Measurements from ENCODE around the gene KRTAP29-1. TPM values are rescaled to one million over a fixed set of nuclear protein-coding genes. Genes with fewer than 3 reads are reported as not detected.
"Not testable (repeated sequence)": the region's sequence is repeated elsewhere in the genome, so short reads cannot be mapped to it uniquely, and the experiment has no call there.

The KRTAP29-1 gene
- total RNA-seq, 2 donors from 2014 or later = not detected

DNA sequence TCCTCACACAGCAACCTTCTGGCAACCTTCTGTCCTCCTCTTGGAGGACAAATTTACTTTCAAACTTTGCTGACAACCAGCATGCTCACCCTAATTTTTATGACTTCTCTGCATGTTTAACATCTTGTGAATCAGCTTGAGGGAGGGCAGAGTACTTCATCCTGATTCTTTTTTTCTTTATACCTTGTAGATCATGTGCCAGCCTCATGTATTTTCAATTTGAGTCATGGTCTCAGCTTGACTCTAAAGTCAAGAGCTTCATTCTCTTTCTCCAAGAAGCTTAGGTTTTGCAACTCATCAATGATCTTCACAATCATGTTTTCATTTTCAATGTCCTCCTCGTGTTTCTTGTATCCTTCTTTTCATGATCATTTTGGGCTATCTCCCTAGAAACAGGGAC, 30.8 kb downstream of the KRTAP29-1 start:
- no peaks in the 10 kb centered on the region for H3K9me3 ChIP-seq
- H3K36me3 ChIP-seq = no peaks in the 10 kb centered on the region
- no peak for DNase-seq (ENCODE audit: low spot score)
- H3K27me3 ChIP-seq (replicated peaks; ENCODE audit: insufficient read depth) = no peaks in the 10 kb centered on the region
- H3K4me1 ChIP-seq (ENCODE audit: control insufficient read depth in 1 of 2, low read depth in 2 of 2) = no peaks in the 10 kb centered on the region
- no peak for ATAC-seq (ENCODE audit: insufficient number of reproducible peaks, low FRiP score, low read depth)
- H3K27ac ChIP-seq = no peak overlapping the region
- H3K4me3 ChIP-seq = no peak overlapping the region
- TF ChIP-seq CTCF (IDR thresholded peaks at IDR 0.05) = no peak

DNA sequence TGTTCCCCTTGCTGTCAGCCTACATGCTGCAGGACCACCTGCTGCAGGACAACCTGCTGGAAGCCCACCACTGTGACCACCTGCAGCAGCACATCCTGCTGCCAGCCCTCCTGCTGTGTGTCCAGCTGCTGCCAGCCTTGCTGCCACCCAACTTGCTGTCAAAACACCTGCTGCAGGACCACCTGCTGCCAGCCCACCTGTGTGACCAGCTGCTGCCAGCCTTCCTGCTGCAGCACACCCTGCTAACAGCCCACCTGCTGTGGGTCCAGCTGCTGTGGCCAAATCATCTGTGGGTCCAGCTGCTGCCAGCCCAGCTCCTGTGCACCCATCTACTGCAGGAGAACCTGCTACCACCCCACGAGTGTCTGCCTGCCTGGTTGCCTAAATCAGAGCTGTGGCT, 31.3 kb downstream of the KRTAP29-1 start:
- not testable (repeated sequence) for H3K9me3 ChIP-seq; H3K4me1 ChIP-seq (ENCODE audit: control insufficient read depth in 1 of 2, low read depth in 2 of 2); H3K4me3 ChIP-seq; H3K36me3 ChIP-seq; H3K27me3 ChIP-seq (replicated peaks; ENCODE audit: insufficient read depth); ATAC-seq (ENCODE audit: insufficient number of reproducible peaks, low FRiP score, low read depth); DNase-seq (ENCODE audit: low spot score); H3K27ac ChIP-seq

DNA sequence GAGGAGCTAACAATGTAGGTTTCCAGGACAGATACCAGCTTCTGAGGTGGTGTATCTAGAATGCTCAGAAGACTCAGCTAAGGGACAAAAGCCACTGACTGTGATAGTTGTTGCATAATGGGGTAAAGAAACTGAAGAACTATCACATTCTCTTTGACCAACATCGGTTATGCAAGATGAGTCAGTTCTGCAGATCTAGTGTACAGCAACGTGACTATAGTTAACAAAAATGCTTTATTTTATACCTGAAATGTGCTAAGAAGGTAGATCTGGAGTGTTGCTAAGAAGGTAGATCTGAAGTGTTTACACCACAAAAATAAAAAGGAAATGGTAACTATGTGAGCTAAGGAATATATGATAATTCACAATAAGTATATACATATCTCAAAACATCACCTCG, 34.9 kb downstream of the KRTAP29-1 start:
- ATAC-seq (ENCODE audit: insufficient number of reproducible peaks, low FRiP score, low read depth) (no peak), DNase-seq (ENCODE audit: low spot score) (no peak)
- TF ChIP-seq CTCF (IDR thresholded peaks at IDR 0.05) = no peak

DNA sequence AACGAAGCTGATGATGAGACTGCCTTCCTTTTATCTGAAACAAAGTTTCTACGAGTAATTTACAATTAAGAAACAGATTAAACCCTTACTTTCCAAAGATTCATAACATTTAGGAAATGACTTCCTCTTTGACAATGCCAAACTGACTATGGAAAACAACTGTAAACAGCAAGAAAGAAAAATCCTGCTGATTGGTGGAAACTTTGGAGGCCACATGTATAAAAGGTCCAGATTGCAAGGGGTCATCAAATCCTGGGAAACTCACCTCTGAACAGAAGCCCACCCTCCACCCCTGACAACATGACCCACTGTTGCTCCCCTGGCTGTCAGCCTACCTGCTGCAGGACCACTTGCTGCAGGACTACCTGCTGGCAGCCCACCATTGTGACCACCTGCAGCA, 37.6 kb downstream of the KRTAP29-1 start, which contains the start of gene KRTAP9-6:
Gene KRTAP9-6 (plus strand): TSS at position 301 of the 400 bp plus-strand sequence. CDS start 0 bp downstream, at position 301.
- no peaks in the 10 kb centered on the region for H3K27me3 ChIP-seq (replicated peaks; ENCODE audit: insufficient read depth)
- DNase-seq (ENCODE audit: low spot score) (no peak), ATAC-seq (ENCODE audit: insufficient number of reproducible peaks, low FRiP score, low read depth) (no peak)
- no peak within 1 kb of the TSS for H3K27ac ChIP-seq
- no peak within 1 kb of the TSS for H3K4me3 ChIP-seq
- TF ChIP-seq CTCF (IDR thresholded peaks at IDR 0.05) = no peak
- H3K9me3 ChIP-seq = no peaks in the 10 kb centered on the region
- H3K4me1 ChIP-seq (ENCODE audit: control insufficient read depth in 1 of 2, low read depth in 2 of 2) = no peaks in the 10 kb centered on the region
- no peaks in the 10 kb centered on the region for H3K36me3 ChIP-seq

More for the DNA sequence above, 34.9 kb downstream of the KRTAP29-1 start:
- H3K9me3 ChIP-seq = no peaks in the 10 kb centered on the region
- no peaks in the 10 kb centered on the region for H3K27me3 ChIP-seq (replicated peaks; ENCODE audit: insufficient read depth)
- H3K4me3 ChIP-seq = no peak overlapping the region
- H3K27ac ChIP-seq = no peak overlapping the region
- no peaks in the 10 kb centered on the region for H3K36me3 ChIP-seq
- H3K4me1 ChIP-seq (ENCODE audit: control insufficient read depth in 1 of 2, low read depth in 2 of 2) = no peaks in the 10 kb centered on the region

DNA sequence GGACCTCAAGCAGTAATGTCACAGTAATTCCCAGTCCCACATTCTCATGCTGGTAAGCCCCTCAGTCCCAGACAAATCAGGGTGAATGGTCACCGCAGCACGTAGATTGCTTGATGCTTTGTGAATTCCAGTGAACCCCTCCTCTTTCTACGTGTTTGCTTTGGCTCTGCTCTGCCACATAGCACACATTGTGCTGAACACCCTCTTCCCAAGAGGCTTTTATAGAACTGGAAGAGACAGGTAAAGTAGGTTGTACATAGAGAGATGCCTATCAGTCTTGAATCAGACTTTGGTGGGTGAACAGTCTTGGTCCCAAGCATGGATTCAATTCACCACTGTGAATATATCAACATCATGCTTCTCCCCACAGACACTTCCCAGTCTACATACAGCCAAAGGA, 38.1 kb downstream of the KRTAP29-1 start:
- no peak for DNase-seq (ENCODE audit: low spot score)
- no peak for ATAC-seq (ENCODE audit: insufficient number of reproducible peaks, low FRiP score, low read depth)
- H3K4me3 ChIP-seq = no peak overlapping the region
- no peaks in the 10 kb centered on the region for H3K4me1 ChIP-seq (ENCODE audit: control insufficient read depth in 1 of 2, low read depth in 2 of 2)
- no peaks in the 10 kb centered on the region for H3K9me3 ChIP-seq
- H3K27me3 ChIP-seq (replicated peaks; ENCODE audit: insufficient read depth) = no peaks in the 10 kb centered on the region
- H3K27ac ChIP-seq = no peak overlapping the region
- no peaks in the 10 kb centered on the region for H3K36me3 ChIP-seq
- TF ChIP-seq CTCF (IDR thresholded peaks at IDR 0.05) = no peak

GRCh38 chr17:41263212-41263611, 39.4 kb downstream of the KRTAP29-1 start:
- no peak for ATAC-seq (ENCODE audit: insufficient number of reproducible peaks, low FRiP score, low read depth)

More at GRCh38 chr17:41263212-41263611, 39.4 kb downstream of the KRTAP29-1 start:
- Histone ChIP-seq H3K27me3 (replicated peaks; ENCODE audit: insufficient read depth) (no peaks in the 10 kb centered on the region), H3K4me3 (no peak overlapping the region), H3K36me3 (no peaks in the 10 kb centered on the region), H3K9me3 (no peaks in the 10 kb centered on the region), H3K4me1 (ENCODE audit: control insufficient read depth in 1 of 2, low read depth in 2 of 2) (no peaks in the 10 kb centered on the region), H3K27ac (no peak overlapping the region)
- TF ChIP-seq CTCF (IDR thresholded peaks at IDR 0.05) = no peak
- DNase-seq (ENCODE audit: low spot score) = no peak
